Measurements from ENCODE around the gene DCC.

Gene DCC

DNA sequence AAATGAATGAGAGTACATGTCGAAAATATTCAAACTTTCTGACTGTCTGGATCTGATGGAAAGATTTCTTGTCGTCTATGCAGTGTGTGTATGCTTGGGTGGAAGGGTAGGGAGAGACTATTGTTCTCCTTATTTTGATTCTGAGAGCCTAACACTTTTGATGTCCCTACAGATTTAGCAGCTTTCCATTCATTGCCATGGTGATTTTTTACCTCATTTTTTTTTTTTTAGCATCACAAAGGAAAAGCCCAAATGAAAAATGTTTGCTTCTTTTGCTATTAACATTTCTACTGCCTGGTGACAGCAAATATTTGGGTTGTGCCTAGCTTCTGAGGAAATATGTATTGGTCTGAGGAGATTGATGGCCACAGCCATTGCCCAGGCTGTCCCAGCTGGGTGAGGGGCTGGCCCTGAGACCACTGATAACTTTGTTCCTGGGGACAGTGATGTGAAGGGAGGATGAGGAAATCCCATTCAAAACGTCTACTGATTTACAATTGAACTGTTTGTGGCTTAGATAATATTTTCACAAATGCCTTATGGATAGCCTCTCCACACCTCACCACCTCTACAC is 558.6 kb downstream of the DCC start:
- Histone ChIP-seq H3K27ac (peak overlapping the region; percentile 56), H3K9me3 (ENCODE audit: low read depth, low read length) (no peaks in the 10 kb centered on the region), H3K4me3 (no peak overlapping the region), H3K9ac (ENCODE audit: insufficient read length) (no peak overlapping the region), H3K36me3 (ENCODE audit: insufficient read depth, low read length) (no peaks in the 10 kb centered on the region)
- no peak for DNase-seq (ENCODE audit: low read depth, low spot score)
- TF ChIP-seq FOXP2 (optimal IDR thresholded peaks at IDR 0.05; ENCODE audit: control extremely low read depth, extremely low read length, insufficient read depth) (no peak), EZH2 (IDR thresholded peaks at IDR 0.05) (no peak), POLR2AphosphoS5 (IDR thresholded peaks at IDR 0.05; ENCODE audit: borderline replicate concordance, low read depth, low read length) (no peak)

DNA sequence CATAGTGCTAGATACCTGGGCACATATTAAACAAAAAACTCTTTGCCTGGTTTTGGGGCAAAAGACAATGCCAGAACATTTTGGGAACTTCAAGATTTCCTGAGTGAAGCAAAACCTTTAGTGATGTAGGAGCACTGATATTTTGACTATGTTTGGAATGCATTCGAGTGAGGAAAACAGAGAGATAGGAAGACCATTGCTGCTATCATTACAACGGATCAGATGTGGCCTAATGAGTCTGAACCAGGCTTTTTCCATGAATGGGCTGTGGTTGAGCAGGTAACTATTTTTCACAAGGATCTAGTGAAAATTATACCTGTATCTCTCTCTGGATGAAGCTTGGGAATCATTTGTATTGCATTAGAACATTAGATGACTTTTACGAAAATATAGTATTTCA is 562.2 kb downstream of the DCC start:
- TF ChIP-seq EZH2 (IDR thresholded peaks at IDR 0.05) (no peak), FOXP2 (optimal IDR thresholded peaks at IDR 0.05; ENCODE audit: control extremely low read depth, extremely low read length, insufficient read depth) (no peak), POLR2AphosphoS5 (IDR thresholded peaks at IDR 0.05; ENCODE audit: borderline replicate concordance, low read depth, low read length) (no peak)
- DNase-seq (ENCODE audit: low read depth, low spot score), result no peak

DNA sequence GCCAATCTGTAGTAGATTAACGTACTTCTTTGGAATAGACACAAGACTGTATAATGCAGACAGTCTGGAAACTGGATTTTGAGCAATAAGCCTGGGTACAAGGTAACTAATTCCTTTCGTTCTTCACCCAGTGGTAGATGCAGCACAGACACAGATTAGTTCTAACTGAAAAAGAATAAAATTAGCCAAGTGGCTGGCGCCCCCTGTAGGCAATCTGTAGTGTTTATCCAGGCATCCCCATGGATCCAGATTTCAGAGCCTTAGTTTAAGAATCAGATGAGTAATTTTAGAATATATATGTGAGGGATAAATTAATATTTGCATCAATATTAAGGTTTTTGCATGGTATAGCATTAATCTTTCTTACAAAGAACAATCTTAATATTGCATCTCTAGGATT is 563.9 kb downstream of the DCC start:
- no peaks in the 10 kb centered on the region for H3K36me3 ChIP-seq (ENCODE audit: insufficient read depth, low read length)
- H3K9ac ChIP-seq (ENCODE audit: insufficient read length), result no peak overlapping the region
- no peak overlapping the region for H3K27ac ChIP-seq
- no peak overlapping the region for H3K4me3 ChIP-seq
- DNase-seq (ENCODE audit: low read depth, low spot score), result no peak
- H3K9me3 ChIP-seq (ENCODE audit: low read depth, low read length), result no peaks in the 10 kb centered on the region
- TF ChIP-seq EZH2 (IDR thresholded peaks at IDR 0.05) (no peak), FOXP2 (optimal IDR thresholded peaks at IDR 0.05; ENCODE audit: control extremely low read depth, extremely low read length, insufficient read depth) (no peak), POLR2AphosphoS5 (IDR thresholded peaks at IDR 0.05; ENCODE audit: borderline replicate concordance, low read depth, low read length) (no peak)

More for the DNA sequence above, 562.2 kb downstream of the DCC start:
- H3K27ac ChIP-seq, result no peak overlapping the region
- H3K4me3 ChIP-seq, result no peak overlapping the region
- no peak overlapping the region for H3K9ac ChIP-seq (ENCODE audit: insufficient read length)
- H3K36me3 ChIP-seq (ENCODE audit: insufficient read depth, low read length), result no peaks in the 10 kb centered on the region
- H3K9me3 ChIP-seq (ENCODE audit: low read depth, low read length), result no peaks in the 10 kb centered on the region

DNA sequence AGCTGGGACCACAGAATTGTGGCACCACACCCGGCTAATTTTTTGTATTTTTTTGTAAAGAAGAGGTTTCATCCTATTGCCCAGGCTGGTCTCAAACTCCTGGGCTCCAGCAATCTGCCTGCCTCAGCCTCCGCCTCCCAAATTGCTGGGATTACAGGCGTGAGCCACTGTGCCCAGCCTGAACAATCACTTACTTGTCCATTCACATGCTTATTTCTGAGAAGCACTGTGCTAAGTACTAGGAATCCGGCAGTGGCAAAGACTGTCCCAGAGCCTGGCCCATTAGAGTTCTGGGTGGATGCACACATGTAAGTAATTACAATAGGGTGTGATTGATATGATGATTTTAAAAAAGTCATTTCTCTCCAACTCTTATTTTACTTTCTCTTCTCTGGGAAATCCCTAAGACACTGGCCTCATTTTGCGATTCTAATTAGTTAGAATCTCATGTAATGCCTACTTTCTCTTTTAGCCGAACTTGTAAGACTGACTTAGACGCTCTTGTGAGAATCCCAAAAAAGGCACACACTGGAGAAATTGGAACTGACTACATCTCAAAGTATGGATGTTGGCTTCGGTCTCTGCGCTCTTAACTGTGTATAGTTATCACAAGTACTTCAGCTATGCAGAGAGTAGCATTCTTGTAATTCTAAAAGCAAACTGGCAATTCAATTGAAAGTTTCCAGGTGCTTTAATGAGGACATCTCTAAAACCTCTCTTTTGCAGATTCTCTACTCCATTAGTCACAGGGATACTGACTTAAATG is 567.7 kb downstream of the DCC start:
- Histone ChIP-seq H3K9me3 (ENCODE audit: low read depth, low read length) (no peaks in the 10 kb centered on the region), H3K4me3 (no peak overlapping the region), H3K27ac (no peak overlapping the region), H3K36me3 (ENCODE audit: insufficient read depth, low read length) (no peaks in the 10 kb centered on the region), H3K9ac (ENCODE audit: insufficient read length) (no peak overlapping the region)
- no peak for DNase-seq (ENCODE audit: low read depth, low spot score)
- TF ChIP-seq EZH2 (IDR thresholded peaks at IDR 0.05) (no peak), FOXP2 (optimal IDR thresholded peaks at IDR 0.05; ENCODE audit: control extremely low read depth, extremely low read length, insufficient read depth) (no peak), POLR2AphosphoS5 (IDR thresholded peaks at IDR 0.05; ENCODE audit: borderline replicate concordance, low read depth, low read length) (no peak)

DNA sequence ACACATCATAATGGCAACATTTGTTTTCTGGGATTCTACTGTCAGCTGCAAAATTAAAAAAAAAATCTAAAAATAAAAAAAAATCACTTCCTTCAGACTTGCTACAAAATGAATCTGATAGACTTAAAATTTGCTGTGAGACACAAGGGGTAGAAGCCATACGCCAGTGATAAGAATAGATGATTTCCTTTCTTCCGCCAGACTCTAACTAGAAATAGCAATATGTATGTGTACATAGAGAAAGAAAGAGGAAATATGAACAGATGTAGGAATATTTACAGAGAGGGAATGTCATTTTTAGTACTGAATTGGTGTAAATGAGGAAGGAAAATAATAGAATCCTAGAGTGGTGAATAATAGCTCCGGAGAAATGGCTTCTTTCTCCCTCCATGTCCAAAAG is 574.2 kb downstream of the DCC start:
- DNase-seq (ENCODE audit: low read depth, low spot score), result no peak
- Histone ChIP-seq H3K36me3 (ENCODE audit: insufficient read depth, low read length) (no peaks in the 10 kb centered on the region), H3K4me3 (no peak overlapping the region), H3K27ac (no peak overlapping the region), H3K9me3 (ENCODE audit: low read depth, low read length) (no peaks in the 10 kb centered on the region), H3K9ac (ENCODE audit: insufficient read length) (no peak overlapping the region)
- TF ChIP-seq POLR2AphosphoS5 (IDR thresholded peaks at IDR 0.05; ENCODE audit: borderline replicate concordance, low read depth, low read length) (no peak), EZH2 (IDR thresholded peaks at IDR 0.05) (no peak), FOXP2 (optimal IDR thresholded peaks at IDR 0.05; ENCODE audit: control extremely low read depth, extremely low read length, insufficient read depth) (no peak)

DNA sequence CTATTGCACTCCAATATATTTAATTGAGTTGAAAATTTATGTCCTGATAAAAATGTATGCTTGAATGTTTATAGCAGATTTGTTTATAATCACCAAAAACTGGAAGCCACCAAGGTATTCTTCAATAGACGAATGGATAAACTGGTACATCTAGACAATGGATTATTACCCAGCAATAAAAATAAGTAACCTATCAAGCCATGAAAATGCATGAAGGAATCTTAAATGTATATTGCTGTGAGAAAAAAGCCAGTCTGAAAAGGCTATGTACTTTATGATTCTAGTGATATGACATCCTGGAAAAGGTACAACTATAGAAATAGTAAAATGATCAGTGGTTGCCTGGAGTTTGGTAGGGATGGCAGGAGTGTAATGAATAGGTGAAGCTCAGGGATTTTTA is 580.7 kb downstream of the DCC start:
- no peaks in the 10 kb centered on the region for H3K9me3 ChIP-seq (ENCODE audit: low read depth, low read length)
- no peak for TF ChIP-seq POLR2AphosphoS5 (IDR thresholded peaks at IDR 0.05; ENCODE audit: borderline replicate concordance, low read depth, low read length)
- TF ChIP-seq EZH2 (IDR thresholded peaks at IDR 0.05), result no peak
- TF ChIP-seq FOXP2 (optimal IDR thresholded peaks at IDR 0.05; ENCODE audit: control extremely low read depth, extremely low read length, insufficient read depth), result no peak

DNA sequence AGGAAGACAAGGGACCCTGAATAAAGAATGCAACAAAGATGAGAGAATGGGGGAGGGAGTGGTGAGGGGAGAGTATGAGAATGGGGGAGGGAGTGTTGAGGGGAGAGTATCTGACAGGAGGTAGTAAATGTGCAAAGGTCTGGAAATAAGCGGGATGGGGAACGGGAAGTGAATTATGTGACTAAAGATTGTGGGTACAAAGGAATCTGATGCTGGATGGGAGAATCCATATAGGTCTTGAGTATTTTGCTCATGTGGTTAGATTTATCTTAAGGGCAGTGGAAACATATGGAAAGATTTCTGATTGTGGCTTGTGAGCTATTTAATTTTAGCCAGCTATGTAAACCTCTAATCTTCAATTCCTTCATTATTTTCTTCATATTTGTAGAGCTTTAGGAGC is 593.4 kb downstream of the DCC start:
- no peak for TF ChIP-seq POLR2AphosphoS5 (IDR thresholded peaks at IDR 0.05; ENCODE audit: borderline replicate concordance, low read depth, low read length)
- TF ChIP-seq FOXP2 (optimal IDR thresholded peaks at IDR 0.05; ENCODE audit: control extremely low read depth, extremely low read length, insufficient read depth), result no peak
- TF ChIP-seq EZH2 (IDR thresholded peaks at IDR 0.05), result no peak
- H3K9me3 ChIP-seq (ENCODE audit: low read depth, low read length), result no peaks in the 10 kb centered on the region
- no peak for DNase-seq (ENCODE audit: low read depth, low spot score)
- H3K27ac ChIP-seq, result no peak overlapping the region
- no peaks in the 10 kb centered on the region for H3K36me3 ChIP-seq (ENCODE audit: insufficient read depth, low read length)
- no peak overlapping the region for H3K9ac ChIP-seq (ENCODE audit: insufficient read length)
- H3K4me3 ChIP-seq, result no peak overlapping the region

More for the DNA sequence above, 580.7 kb downstream of the DCC start:
- DNase-seq (ENCODE audit: low read depth, low spot score), result no peak
- no peak overlapping the region for H3K4me3 ChIP-seq
- H3K27ac ChIP-seq, result no peak overlapping the region
- H3K36me3 ChIP-seq (ENCODE audit: insufficient read depth, low read length), result no peaks in the 10 kb centered on the region
- no peak overlapping the region for H3K9ac ChIP-seq (ENCODE audit: insufficient read length)

DNA sequence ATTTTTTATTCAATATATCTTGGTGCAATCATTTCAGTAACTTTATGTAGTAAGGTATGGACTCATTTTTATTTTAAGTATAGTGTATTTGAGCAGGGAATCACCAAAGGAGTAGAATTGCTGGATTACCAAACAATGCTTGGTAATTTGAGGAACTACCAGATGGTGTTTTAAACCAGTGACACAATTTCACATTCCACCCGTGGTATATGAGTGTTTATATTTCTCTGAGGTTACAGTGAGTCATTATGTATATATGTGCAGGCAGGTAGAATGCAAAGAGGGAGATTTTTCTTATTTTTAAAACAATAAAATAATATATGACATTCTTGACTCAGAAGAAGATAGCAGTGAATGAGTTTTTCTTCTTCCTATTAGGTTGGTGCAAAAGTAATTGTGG is 596.9 kb downstream of the DCC start:
- Histone ChIP-seq H3K4me3 (no peak overlapping the region), H3K9me3 (ENCODE audit: low read depth, low read length) (no peaks in the 10 kb centered on the region), H3K27ac (no peak overlapping the region), H3K9ac (ENCODE audit: insufficient read length) (no peak overlapping the region), H3K36me3 (ENCODE audit: insufficient read depth, low read length) (no peaks in the 10 kb centered on the region)
- DNase-seq (ENCODE audit: low read depth, low spot score), result no peak
- no peak for TF ChIP-seq EZH2 (IDR thresholded peaks at IDR 0.05)
- TF ChIP-seq FOXP2 (optimal IDR thresholded peaks at IDR 0.05; ENCODE audit: control extremely low read depth, extremely low read length, insufficient read depth), result no peak
- no peak for TF ChIP-seq POLR2AphosphoS5 (IDR thresholded peaks at IDR 0.05; ENCODE audit: borderline replicate concordance, low read depth, low read length)

Data from SK-N-MC (cell line).